HCT116 (cell line): ENCODE measurements around the gene BTBD10. TPM values are rescaled to one million over a fixed set of nuclear protein-coding genes. Genes with fewer than 3 reads are reported as not detected.

Experiments used
- ATAC-seq: fragments of 200-7000 bp; cut with Tn5 transposase; 2 replicates; pipeline ENCODE4 v1.9.1; 2020; ENCODE audit warnings: mild to moderate bottlenecking, moderate library complexity
- BruUV-seq: library from RNA; stranded (reverse); fragments of 400-500 nt; replicated peaks from 2 replicates; lab custom pipeline; 2021; lab: Mats Ljungman, UMichigan
- CTCF ChIA-PET: fragments of 300-600 bp; sonication (Branson Sonifier 250); formaldehyde crosslinking; loops from one replicate; lab custom pipeline; 2021; ENCODE audit warnings: antibody characterized with exemption; lab: Charles Lee
- POLR2A ChIA-PET: fragments of 300-600, 350-600 bp; sonication (Branson Sonifier 250); formaldehyde crosslinking; loops from one replicate; lab custom pipeline; 2021; ENCODE audit warnings: antibody characterized with exemption; lab: Charles Lee
- RAD21 ChIA-PET, 2 experiments: fragments of 300-600 bp; sonication (Branson Sonifier 250); formaldehyde crosslinking; loops; one replicate each; lab custom pipeline; 2023; ENCODE audit warnings: low total read pairs in 2 of 2; ENCODE audit not compliant: uncharacterized antibody in 2 of 2, unreplicated experiment in 2 of 2, low non-redundant PET in 1 of 2; lab: Charles Lee
- DNase-seq: peaks from one replicate; pipeline ENCODE4 v3.0.0-alpha.2; 2010; ENCODE audit warnings: low read depth, low spot score
- H2AFZ ChIP-seq: fragments of 200-600 bp; shearing (Covaris generic), sonication (generic); 2 replicates; pipeline ENCODE4 v1.6.1; 2017; ENCODE audit warnings: low read depth, mixed run types, mixed read lengths, antibody characterized with exemption, low read length; ENCODE audit not compliant: poor library complexity, severe bottlenecking
- H3K27ac ChIP-seq: 2 replicates; pipeline ENCODE4 v1.5.1; 2012; ENCODE audit warnings: low read depth, low read length
- H3K27me3 ChIP-seq: fragments of 200-600 bp; sonication (generic); 2 replicates; pipeline ENCODE4 v1.6.1; 2016; ENCODE audit warnings: mixed run types, low read length, mixed read lengths; ENCODE audit not compliant: insufficient read depth
- H3K36me3 ChIP-seq, 2 experiments: fragments of 200-500 bp in 1 of 2; fragments of 200-600 bp in 1 of 2; sonication (Bioruptor generic) in 1 of 2; sonication (generic) in 1 of 2; 2 replicates each; pipeline versions ENCODE4 v1.5.1 to v1.6.1; 2014 to 2016; ENCODE audit warnings: low read length in 2 of 2, inconsistent platforms in 1 of 2, mixed read lengths in 1 of 2, mixed run types in 1 of 2; ENCODE audit not compliant: insufficient read depth in 2 of 2, control insufficient read depth in 1 of 2
- H3K4me1 ChIP-seq, 2 experiments: fragments of 200-600 bp in 1 of 2; sonication (generic) in 1 of 2; 2 replicates each; pipeline versions ENCODE4 v1.5.1 to v1.6.1; 2012 to 2017; ENCODE audit warnings: low read length in 2 of 2, inconsistent platforms in 1 of 2, mild to moderate bottlenecking in 1 of 2, mixed read lengths in 1 of 2, mixed run types in 1 of 2, moderate library complexity in 1 of 2; ENCODE audit not compliant: insufficient read depth in 2 of 2, control insufficient read depth in 1 of 2
- H3K4me2 ChIP-seq: fragments of 200-600 bp; sonication (generic); 2 replicates; pipeline ENCODE4 v1.6.1; 2017; ENCODE audit warnings: mixed run types, low read length, mixed read lengths
- H3K4me3 ChIP-seq, 2 experiments: fragments of 200-600 bp in 1 of 2; sonication (generic) in 1 of 2; replicated peaks in 1 of 2; 2 replicates each; pipeline ENCODE4 v1.5.1; 2011 to 2016; ENCODE audit warnings: low read length in 2 of 2, control low read depth in 1 of 2, low read depth in 1 of 2, mild to moderate bottlenecking in 1 of 2, mixed read lengths in 1 of 2, mixed run types in 1 of 2
- H3K79me2 ChIP-seq: fragments of 200-600 bp; sonication (generic); 2 replicates; pipeline ENCODE4 v1.6.1; 2017; ENCODE audit warnings: mild to moderate bottlenecking, mixed run types, low read length, moderate library complexity, mixed read lengths; ENCODE audit not compliant: insufficient read depth
- H3K9ac ChIP-seq: fragments of 200-600 bp; sonication (generic); 2 replicates; pipeline ENCODE4 v1.6.1; 2016; ENCODE audit warnings: low read length, mixed read lengths
- H3K9me2 ChIP-seq: fragments of 200-600 bp; sonication (generic), shearing (Covaris generic); 2 replicates; pipeline ENCODE4 v1.6.1; 2017; ENCODE audit warnings: mixed run types, mild to moderate bottlenecking, moderate library complexity; ENCODE audit not compliant: insufficient read depth
- H3K9me3 ChIP-seq, 2 experiments: fragments of 200-500 bp in 1 of 2; fragments of 200-600 bp in 1 of 2; sonication (Bioruptor generic) in 1 of 2; sonication (generic) in 1 of 2; 2 replicates each; pipeline ENCODE4 v1.6.1; 2014 to 2017; ENCODE audit warnings: low read length in 2 of 2, mixed read lengths in 2 of 2, inconsistent platforms in 1 of 2, low read depth in 1 of 2, mild to moderate bottlenecking in 1 of 2, mixed run types in 1 of 2, moderate library complexity in 1 of 2; ENCODE audit not compliant: control insufficient read depth in 1 of 2, insufficient read depth in 1 of 2
- H4K20me1 ChIP-seq: fragments of 200-600 bp; sonication (generic), shearing (Covaris generic); 2 replicates; pipeline ENCODE4 v1.6.1; 2017; ENCODE audit warnings: mixed run types, mild to moderate bottlenecking, moderate library complexity; ENCODE audit not compliant: insufficient read depth
- ATF3 ChIP-seq: IDR thresholded peaks from 2 replicates; pipeline ENCODE4 v1.6.1; 2012
- CBX3 ChIP-seq: IDR thresholded peaks from 2 replicates; pipeline ENCODE4 v1.6.1; 2012; ENCODE audit warnings: low read depth
- CEBPB ChIP-seq: IDR thresholded peaks from 2 replicates; pipeline ENCODE4 v1.6.1; 2012; ENCODE audit warnings: low read depth
- EGR1 ChIP-seq: IDR thresholded peaks from 2 replicates; pipeline ENCODE4 v1.6.1; 2012; ENCODE audit warnings: low read depth
- EZH2 ChIP-seq: fragments of 200-600 bp; sonication (generic); IDR thresholded peaks from 2 replicates; pipeline ENCODE4 v1.6.1; 2017; ENCODE audit warnings: antibody characterized with exemption, mixed run types
- EZH2phosphoT487 ChIP-seq: fragments of 200-600 bp; IDR thresholded peaks from 2 replicates; pipeline ENCODE4 v1.6.1; 2018; ENCODE audit warnings: antibody characterized with exemption, borderline replicate concordance
- FOSL1 ChIP-seq: IDR thresholded peaks from 2 replicates; pipeline ENCODE4 v1.6.1; 2012; ENCODE audit warnings: low read depth
- JUND ChIP-seq: IDR thresholded peaks from 2 replicates; pipeline ENCODE4 v1.6.1; 2012
- MAX ChIP-seq: IDR thresholded peaks from 2 replicates; pipeline ENCODE4 v1.6.1; 2012
- POLR2A ChIP-seq: IDR thresholded peaks from 2 replicates; pipeline ENCODE4 v1.7.0; 2011; ENCODE audit warnings: borderline replicate concordance; ENCODE audit not compliant: insufficient read depth, insufficient read length; ENCODE audit errors: extremely low read depth
- POLR2AphosphoS5 ChIP-seq: IDR thresholded peaks from 2 replicates; pipeline ENCODE4 v1.6.1; 2011; ENCODE audit warnings: mild to moderate bottlenecking, low read depth, low read length, moderate library complexity
- RAD21 ChIP-seq: IDR thresholded peaks from 2 replicates; pipeline ENCODE4 v1.6.1; 2012; ENCODE audit warnings: low read depth, mild to moderate bottlenecking
- SP1 ChIP-seq: IDR thresholded peaks from 2 replicates; pipeline ENCODE4 v1.6.1; 2012; ENCODE audit warnings: low read depth
- SRF ChIP-seq: IDR thresholded peaks from 2 replicates; pipeline ENCODE4 v1.6.1; 2012; ENCODE audit warnings: low read depth
- TCF7L2 ChIP-seq: IDR thresholded peaks from 2 replicates; pipeline ENCODE4 v1.7.0; 2011; ENCODE audit warnings: borderline replicate concordance, inconsistent platforms; ENCODE audit not compliant: insufficient read depth, insufficient read length; ENCODE audit errors: extremely low read depth
- YY1 ChIP-seq: IDR thresholded peaks from 2 replicates; pipeline ENCODE4 v1.6.1; 2011; ENCODE audit warnings: low read length, low read depth, moderate library complexity, mild to moderate bottlenecking; ENCODE audit not compliant: insufficient replicate concordance; ENCODE audit errors: extremely low read depth
- ZFX ChIP-seq: fragments of 450-650 bp; IDR thresholded peaks from 2 replicates; pipeline ENCODE4 v1.6.1; 2017
- ZNF274 ChIP-seq: fragments of 200-500 bp; sonication (Bioruptor generic); IDR thresholded peaks from 2 replicates; pipeline ENCODE4 v1.6.1; 2014; ENCODE audit warnings: mild to moderate bottlenecking, low read depth, low read length, inconsistent platforms
- intact Hi-C: fragments of 100-400 bp; cut with micrococcal nuclease; formaldehyde crosslinking; loops from 2 replicates; pipeline ENCODE4 v1.10.0; 2022
- total RNA-seq: library from RNA; stranded (reverse); gene quantifications from one replicate; pipeline ENCODE4 v1.2.1, GENCODE V29; 2021; ENCODE audit not compliant: unreplicated experiment
- TF ChIP-seq, protein P1 (sequence below): IDR thresholded peaks from 2 replicates; pipeline ENCODE4 v1.6.1; 2012; ENCODE audit warnings: low read depth
- TF ChIP-seq, protein P2 (sequence below): IDR thresholded peaks from 2 replicates; pipeline ENCODE4 v1.6.1; 2011; ENCODE audit warnings: mild to moderate bottlenecking, low read length, moderate library complexity; ENCODE audit not compliant: insufficient replicate concordance; ENCODE audit errors: extremely low read depth

The BTBD10 gene
- total RNA-seq, 1 experiment from 2014 or later, result 17.0 TPM

DNA sequence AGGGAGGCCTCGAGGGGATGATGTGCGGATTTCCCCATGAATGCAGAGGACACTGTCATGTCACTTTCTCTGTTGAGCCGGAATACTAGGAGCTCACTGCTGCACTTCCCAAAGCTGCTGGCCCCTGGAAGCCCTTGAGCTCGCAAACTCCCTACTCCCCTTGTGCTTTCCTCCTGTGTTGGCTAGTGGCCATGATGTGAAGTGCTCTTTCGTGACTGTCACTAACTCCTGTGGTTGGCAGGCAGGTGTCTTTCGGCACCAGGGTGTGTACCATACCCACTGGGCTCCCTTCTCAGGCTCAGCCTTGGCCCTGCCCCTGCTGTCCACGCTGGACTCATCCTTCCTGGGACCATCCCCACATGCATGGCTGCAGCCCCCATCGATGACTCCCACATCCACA lies 86.2 kb downstream of the BTBD10 start:
- Histone ChIP-seq H3K9me2 (no peaks in the 10 kb centered on the region), H4K20me1 (no peaks in the 10 kb centered on the region), H3K4me2 (no peak overlapping the region), H3K27ac (no peak overlapping the region), H3K9me3 (no peaks in the 10 kb centered on the region), H3K36me3 (peaks cover 4 to 7% of the 10 kb centered on the region in 2 experiments; a peak in 2 of 4 replicates), H3K79me2 (no peaks in the 10 kb centered on the region), H3K27me3 (no peaks in the 10 kb centered on the region), H3K4me3 (no peak overlapping the region), H3K4me1 (no peaks in the 10 kb centered on the region), H2AFZ (no peak overlapping the region), H3K9ac (no peak overlapping the region)
- intact Hi-C loops, result no loop called here
- no peak for ATAC-seq
- TF ChIP-seq EGR1, result no peak
- TF ChIP-seq ATF3, result no peak
- no peak for TF ChIP-seq ZNF274
- no peak for TF ChIP-seq YY1
- no peak for TF ChIP-seq ZFX
- no peak for TF ChIP-seq EZH2phosphoT487
- no peak for TF ChIP-seq POLR2A
- TF ChIP-seq, protein P1, sequence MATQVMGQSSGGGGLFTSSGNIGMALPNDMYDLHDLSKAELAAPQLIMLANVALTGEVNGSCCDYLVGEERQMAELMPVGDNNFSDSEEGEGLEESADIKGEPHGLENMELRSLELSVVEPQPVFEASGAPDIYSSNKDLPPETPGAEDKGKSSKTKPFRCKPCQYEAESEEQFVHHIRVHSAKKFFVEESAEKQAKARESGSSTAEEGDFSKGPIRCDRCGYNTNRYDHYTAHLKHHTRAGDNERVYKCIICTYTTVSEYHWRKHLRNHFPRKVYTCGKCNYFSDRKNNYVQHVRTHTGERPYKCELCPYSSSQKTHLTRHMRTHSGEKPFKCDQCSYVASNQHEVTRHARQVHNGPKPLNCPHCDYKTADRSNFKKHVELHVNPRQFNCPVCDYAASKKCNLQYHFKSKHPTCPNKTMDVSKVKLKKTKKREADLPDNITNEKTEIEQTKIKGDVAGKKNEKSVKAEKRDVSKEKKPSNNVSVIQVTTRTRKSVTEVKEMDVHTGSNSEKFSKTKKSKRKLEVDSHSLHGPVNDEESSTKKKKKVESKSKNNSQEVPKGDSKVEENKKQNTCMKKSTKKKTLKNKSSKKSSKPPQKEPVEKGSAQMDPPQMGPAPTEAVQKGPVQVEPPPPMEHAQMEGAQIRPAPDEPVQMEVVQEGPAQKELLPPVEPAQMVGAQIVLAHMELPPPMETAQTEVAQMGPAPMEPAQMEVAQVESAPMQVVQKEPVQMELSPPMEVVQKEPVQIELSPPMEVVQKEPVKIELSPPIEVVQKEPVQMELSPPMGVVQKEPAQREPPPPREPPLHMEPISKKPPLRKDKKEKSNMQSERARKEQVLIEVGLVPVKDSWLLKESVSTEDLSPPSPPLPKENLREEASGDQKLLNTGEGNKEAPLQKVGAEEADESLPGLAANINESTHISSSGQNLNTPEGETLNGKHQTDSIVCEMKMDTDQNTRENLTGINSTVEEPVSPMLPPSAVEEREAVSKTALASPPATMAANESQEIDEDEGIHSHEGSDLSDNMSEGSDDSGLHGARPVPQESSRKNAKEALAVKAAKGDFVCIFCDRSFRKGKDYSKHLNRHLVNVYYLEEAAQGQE, result no peak
- TF ChIP-seq CEBPB, result no peak
- no peak for TF ChIP-seq CBX3
- no peak for TF ChIP-seq SP1
- TF ChIP-seq TCF7L2, result no peak
- TF ChIP-seq MAX, result no peak
- TF ChIP-seq RAD21, result no peak
- no peak for TF ChIP-seq POLR2AphosphoS5
- no peak for TF ChIP-seq SRF
- TF ChIP-seq JUND, result no peak
- TF ChIP-seq, protein P2, sequence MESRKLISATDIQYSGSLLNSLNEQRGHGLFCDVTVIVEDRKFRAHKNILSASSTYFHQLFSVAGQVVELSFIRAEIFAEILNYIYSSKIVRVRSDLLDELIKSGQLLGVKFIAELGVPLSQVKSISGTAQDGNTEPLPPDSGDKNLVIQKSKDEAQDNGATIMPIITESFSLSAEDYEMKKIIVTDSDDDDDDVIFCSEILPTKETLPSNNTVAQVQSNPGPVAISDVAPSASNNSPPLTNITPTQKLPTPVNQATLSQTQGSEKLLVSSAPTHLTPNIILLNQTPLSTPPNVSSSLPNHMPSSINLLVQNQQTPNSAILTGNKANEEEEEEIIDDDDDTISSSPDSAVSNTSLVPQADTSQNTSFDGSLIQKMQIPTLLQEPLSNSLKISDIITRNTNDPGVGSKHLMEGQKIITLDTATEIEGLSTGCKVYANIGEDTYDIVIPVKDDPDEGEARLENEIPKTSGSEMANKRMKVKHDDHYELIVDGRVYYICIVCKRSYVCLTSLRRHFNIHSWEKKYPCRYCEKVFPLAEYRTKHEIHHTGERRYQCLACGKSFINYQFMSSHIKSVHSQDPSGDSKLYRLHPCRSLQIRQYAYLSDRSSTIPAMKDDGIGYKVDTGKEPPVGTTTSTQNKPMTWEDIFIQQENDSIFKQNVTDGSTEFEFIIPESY, result no peak
- TF ChIP-seq EZH2, result no peak
- TF ChIP-seq FOSL1, result no peak
- no TSS peak for BruUV-seq
- ChIA-PET POLR2A (no interaction called here), RAD21 (no interaction called here), CTCF (interaction anchor here (2.9 kb wide), 1 partner anchor 23 kb away, joined by 6 read pairs; no protein-coding TSS in a partner anchor)
- DNase-seq, result no peak
